Suprapubic skin (tissue), 4 donors: ENCODE measurements around the gene ZSCAN20. TPM values are rescaled to one million over a fixed set of nuclear protein-coding genes. Genes with fewer than 3 reads are reported as not detected.
"Not testable (repeated sequence)": the region's sequence is repeated elsewhere in the genome, so short reads cannot be mapped to it uniquely, and the experiment has no call there.

Experiments
- DNase-seq, 2 donors: peaks; one replicate each; pipeline ENCODE4 v3.0.0-alpha.2; 2019; ENCODE audit warnings: low spot score in 2 of 2
- H3K27ac ChIP-seq: fragments of 200-600 bp; sonication (generic); one replicate; pipeline ENCODE4 v1.5.1; 2019
- H3K27me3 ChIP-seq: fragments of 200-600 bp; sonication (generic); one replicate; pipeline ENCODE4 v1.5.1; 2019
- H3K36me3 ChIP-seq: fragments of 200-600 bp; sonication (generic); one replicate; pipeline ENCODE4 v1.5.1; 2019
- H3K4me1 ChIP-seq: fragments of 200-600 bp; sonication (generic); one replicate; pipeline ENCODE4 v1.5.1; 2019
- H3K4me3 ChIP-seq: fragments of 200-600 bp; sonication (generic); one replicate; pipeline ENCODE4 v1.5.1; 2019; ENCODE audit warnings: mild to moderate bottlenecking
- H3K9me3 ChIP-seq: fragments of 200-600 bp; sonication (generic); one replicate; pipeline ENCODE4 v1.5.1; 2019
- EP300 ChIP-seq: sonication (generic); formaldehyde crosslinking; IDR thresholded peaks from one replicate; pipeline ENCODE4 v1.6.1; 2017; ENCODE audit warnings: antibody characterized with exemption
- POLR2A ChIP-seq, 2 donors: fragments of 450-650 bp; IDR thresholded peaks; one replicate each; pipeline ENCODE4 v1.6.1; 2017; ENCODE audit warnings: antibody characterized with exemption in 2 of 2, mild to moderate bottlenecking in 2 of 2, moderate library complexity in 2 of 2
- POLR2AphosphoS5 ChIP-seq, 3 donors: sonication (generic); formaldehyde crosslinking; IDR thresholded peaks; one replicate each; pipeline ENCODE4 v1.6.1; 2017; ENCODE audit warnings: antibody characterized with exemption in 3 of 3
- WGBS: methylation state at CpG from one replicate; pipeline ENCODE4 v1.1.5; 2018; 5-methylcytosine and 5-hydroxymethylcytosine counted together
- total RNA-seq, 4 donors: library from RNA; depleted of rRNA; stranded (reverse); fragments of >200 nt; gene quantifications; one replicate each; pipeline ENCODE4 v1.1.0, GENCODE V29; 2016
- TF ChIP-seq, protein P1 (sequence below), 2 donors: fragments of 200-600 bp in 1 of 2; fragments of 450-650 bp in 1 of 2; sonication (generic) in 1 of 2; IDR thresholded peaks; one replicate each; pipeline ENCODE4 v1.5.1; 2016 to 2019; ENCODE audit warnings: antibody characterized with exemption in 2 of 2, mild to moderate bottlenecking in 1 of 2, moderate library complexity in 1 of 2

The ZSCAN20 gene
- total RNA-seq, 4 donors from 2014 or later, result 1.4 to 7.0 (median 3.2) TPM

GRCh38 chr1:33508151-33508550, 35.7 kb downstream of the ZSCAN20 start:
- Histone ChIP-seq H3K4me3 (no peak overlapping the region), H3K9me3 (no peaks in the 10 kb centered on the region), H3K36me3 (no peaks in the 10 kb centered on the region), H3K4me1 (no peaks in the 10 kb centered on the region), H3K27ac (no peak overlapping the region), H3K27me3 (no peaks in the 10 kb centered on the region)
- DNase-seq, result no peak
- WGBS, result 95% methylated on average over 1 of the region's 1 CpG
- TF ChIP-seq POLR2A (IDR thresholded peaks at IDR 0.05) (no peak), POLR2AphosphoS5 (IDR thresholded peaks at IDR 0.05) (no peak), EP300 (no peak)
- TF ChIP-seq, protein P1, sequence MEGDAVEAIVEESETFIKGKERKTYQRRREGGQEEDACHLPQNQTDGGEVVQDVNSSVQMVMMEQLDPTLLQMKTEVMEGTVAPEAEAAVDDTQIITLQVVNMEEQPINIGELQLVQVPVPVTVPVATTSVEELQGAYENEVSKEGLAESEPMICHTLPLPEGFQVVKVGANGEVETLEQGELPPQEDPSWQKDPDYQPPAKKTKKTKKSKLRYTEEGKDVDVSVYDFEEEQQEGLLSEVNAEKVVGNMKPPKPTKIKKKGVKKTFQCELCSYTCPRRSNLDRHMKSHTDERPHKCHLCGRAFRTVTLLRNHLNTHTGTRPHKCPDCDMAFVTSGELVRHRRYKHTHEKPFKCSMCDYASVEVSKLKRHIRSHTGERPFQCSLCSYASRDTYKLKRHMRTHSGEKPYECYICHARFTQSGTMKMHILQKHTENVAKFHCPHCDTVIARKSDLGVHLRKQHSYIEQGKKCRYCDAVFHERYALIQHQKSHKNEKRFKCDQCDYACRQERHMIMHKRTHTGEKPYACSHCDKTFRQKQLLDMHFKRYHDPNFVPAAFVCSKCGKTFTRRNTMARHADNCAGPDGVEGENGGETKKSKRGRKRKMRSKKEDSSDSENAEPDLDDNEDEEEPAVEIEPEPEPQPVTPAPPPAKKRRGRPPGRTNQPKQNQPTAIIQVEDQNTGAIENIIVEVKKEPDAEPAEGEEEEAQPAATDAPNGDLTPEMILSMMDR (IDR thresholded peaks at IDR 0.05), result no peak

GRCh38 chr1:33509276-33509675, 36.8 kb downstream of the ZSCAN20 start:
- WGBS, result no CpG with 5 or more reads among the region's 24 CpGs
- H3K36me3 ChIP-seq, DNase-seq, H3K27ac ChIP-seq, H3K4me1 ChIP-seq, H3K4me3 ChIP-seq, H3K27me3 ChIP-seq, H3K9me3 ChIP-seq: not testable (repeated sequence)

GRCh38 chr1:33512226-33513011, 40.0 kb downstream of the ZSCAN20 start:
- no peak for DNase-seq

DNA sequence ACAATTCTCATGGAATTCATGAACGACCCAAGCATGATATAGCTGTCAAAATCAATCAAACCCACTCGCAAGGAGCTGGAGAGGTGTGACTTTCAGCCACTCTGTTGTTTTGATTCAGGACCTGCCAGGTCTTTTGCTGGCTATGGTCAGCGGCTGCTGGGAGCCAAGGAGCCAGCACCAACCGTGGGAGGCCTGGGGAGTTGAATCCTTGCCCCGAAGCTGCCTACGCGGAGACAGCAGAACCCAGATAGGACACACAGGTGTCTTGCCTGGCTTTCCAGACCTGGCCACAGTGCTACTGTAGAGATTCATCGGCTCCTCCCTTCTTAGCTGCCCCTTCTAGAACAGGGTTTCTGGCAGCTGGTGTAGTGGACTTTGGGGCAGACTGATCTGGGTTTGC, 42.7 kb downstream of the ZSCAN20 start:
- TF ChIP-seq POLR2AphosphoS5 (IDR thresholded peaks at IDR 0.05) (no peak), EP300 (no peak), POLR2A (IDR thresholded peaks at IDR 0.05) (no peak)
- TF ChIP-seq, protein P1 (IDR thresholded peaks at IDR 0.05), result no peak
- Histone ChIP-seq H3K4me1 (no peaks in the 10 kb centered on the region), H3K27ac (no peak overlapping the region), H3K9me3 (no peaks in the 10 kb centered on the region), H3K4me3 (no peak overlapping the region), H3K36me3 (no peaks in the 10 kb centered on the region), H3K27me3 (no peaks in the 10 kb centered on the region)
- WGBS, result 87% methylated on average over 8 of the region's 8 CpGs
- DNase-seq, result no peak

More at GRCh38 chr1:33512226-33513011, 40.0 kb downstream of the ZSCAN20 start:
- H3K36me3 ChIP-seq, result no peaks in the 10 kb centered on the region
- no peak overlapping the region for H3K4me3 ChIP-seq
- H3K27ac ChIP-seq, result no peak overlapping the region
- no peaks in the 10 kb centered on the region for H3K27me3 ChIP-seq
- H3K9me3 ChIP-seq, result no peaks in the 10 kb centered on the region
- WGBS, result 82% methylated on average over 6 of the region's 6 CpGs
- no peak for TF ChIP-seq POLR2A (IDR thresholded peaks at IDR 0.05)
- TF ChIP-seq, protein P1 (IDR thresholded peaks at IDR 0.05), result no peak
- TF ChIP-seq POLR2AphosphoS5 (IDR thresholded peaks at IDR 0.05), result no peak
- no peak for TF ChIP-seq EP300
- H3K4me1 ChIP-seq, result no peaks in the 10 kb centered on the region

GRCh38 chr1:33515607-33516006, 43.2 kb downstream of the ZSCAN20 start:
- H3K27ac ChIP-seq, result no peak overlapping the region
- H3K9me3 ChIP-seq, result no peaks in the 10 kb centered on the region
- no peak overlapping the region for H3K4me3 ChIP-seq
- no peaks in the 10 kb centered on the region for H3K27me3 ChIP-seq
- WGBS, result 64% methylated on average over 2 of the region's 2 CpGs
- H3K36me3 ChIP-seq, result no peaks in the 10 kb centered on the region
- TF ChIP-seq, protein P1 (IDR thresholded peaks at IDR 0.05), result no peak
- TF ChIP-seq POLR2AphosphoS5 (IDR thresholded peaks at IDR 0.05), result no peak
- TF ChIP-seq POLR2A (IDR thresholded peaks at IDR 0.05), result no peak
- no peak for TF ChIP-seq EP300
- H3K4me1 ChIP-seq, result no peaks in the 10 kb centered on the region
- no peak for DNase-seq
